ENCODE data around the gene PARD3B. TPM values are rescaled to one million over a fixed set of nuclear protein-coding genes. Genes with fewer than 3 reads are reported as not detected.

PARD3B gene
- total and polyA plus RNA-seq, 10 of the 15 experiments (the other 5 are each of a cell fraction or from before 2014, with no cell fraction given), result 0.01 to 0.54 (median 0.07) TPM; not detected in 7

GRCh38 chr2:204775766-204776165, 230.5 kb downstream of the PARD3B start:
- Histone ChIP-seq H3K4me3 (no peak overlapping the region), H2AFZ (ENCODE audit: control insufficient read depth, low read depth, low read length) (no peak overlapping the region), H3K9me3 (replicated peaks; ENCODE audit: control insufficient read depth, insufficient read depth, low read length) (no peaks in the 10 kb centered on the region), H3K9ac (ENCODE audit: control insufficient read depth, insufficient read depth, low read length) (no peak overlapping the region), H3K4me1 (ENCODE audit: control insufficient read depth, insufficient read depth, low read length) (no peaks in the 10 kb centered on the region), H3K27ac (ENCODE audit: control insufficient read depth, insufficient read depth) (no peak overlapping the region), H3K79me2 (ENCODE audit: control insufficient read depth, insufficient read depth, low read length) (no peaks in the 10 kb centered on the region), H3K27me3 (replicated peaks in 1 of 2; ENCODE audit: control insufficient read depth in 2 of 2, insufficient read depth in 2 of 2, low read length in 1 of 2) (no peaks in the 10 kb centered on the region), H3K4me2 (ENCODE audit: control insufficient read depth, insufficient read depth) (no peak overlapping the region), H3K36me3 (ENCODE audit: control insufficient read depth in 2 of 2, insufficient read depth in 2 of 2, low read length in 1 of 2) (no peaks in the 10 kb centered on the region), H4K20me1 (ENCODE audit: control insufficient read depth, insufficient read depth) (no peaks in the 10 kb centered on the region)
- intact Hi-C loops (cut with micrococcal nuclease; ENCODE audit: unreplicated experiment), result no loop called here
- no peak for ATAC-seq
- CTCF ChIA-PET, result no interaction called here
- in situ Hi-C loops (cut with MboI), result no loop called here
- POLR2A ChIA-PET, result no interaction called here
- RAD21 ChIA-PET (ENCODE audit: unreplicated experiment), result no interaction called here
- SMC1A ChIA-PET (ENCODE audit: uncharacterized antibody, unreplicated experiment), result no interaction called here
- TF ChIP-seq NFYB (IDR thresholded peaks at IDR 0.05; ENCODE audit: insufficient read depth, low read depth, low read length) (no peak), ZNF207 (IDR thresholded peaks at IDR 0.05; ENCODE audit: borderline replicate concordance) (no peak), SMARCA5 (IDR thresholded peaks at IDR 0.05) (no peak), RAD21 (IDR thresholded peaks at IDR 0.05; ENCODE audit: insufficient read depth, low read depth, low read length) (no peak)
- no peak for FAIRE-seq
- DNase-seq (ENCODE audit: low read depth, low spot score), result no peak
- BruUV-seq (replicated peaks), result no TSS peak

- in situ Hi-C loops (cut with MboI), result no loop called here
- WGBS (ENCODE audit: insufficient coverage, insufficient replicate concordance, low lambda C conversion rate, missing lambda C conversion rate), result 10% methylated on average over 1 of the region's 1 CpG
- RAD21 ChIA-PET (ENCODE audit: unreplicated experiment), result no interaction called here
- Histone ChIP-seq H3K4me3 (no peak overlapping the region), H3K79me2 (ENCODE audit: control insufficient read depth, insufficient read depth, low read length) (no peaks in the 10 kb centered on the region), H3K4me1 (ENCODE audit: control insufficient read depth, insufficient read depth, low read length) (no peaks in the 10 kb centered on the region), H3K27ac (ENCODE audit: control insufficient read depth, insufficient read depth) (no peak overlapping the region), H3K9me3 (replicated peaks; ENCODE audit: control insufficient read depth, insufficient read depth, low read length) (no peaks in the 10 kb centered on the region), H2AFZ (ENCODE audit: control insufficient read depth, low read depth, low read length) (no peak overlapping the region), H4K20me1 (ENCODE audit: control insufficient read depth, insufficient read depth) (no peaks in the 10 kb centered on the region), H3K36me3 (ENCODE audit: control insufficient read depth in 2 of 2, insufficient read depth in 2 of 2, low read length in 1 of 2) (no peaks in the 10 kb centered on the region), H3K9ac (ENCODE audit: control insufficient read depth, insufficient read depth, low read length) (no peak overlapping the region), H3K27me3 (replicated peaks in 1 of 2; ENCODE audit: control insufficient read depth in 2 of 2, insufficient read depth in 2 of 2, low read length in 1 of 2) (no peaks in the 10 kb centered on the region), H3K4me2 (ENCODE audit: control insufficient read depth, insufficient read depth) (no peak overlapping the region)
- POLR2A ChIA-PET, result no interaction called here
- no TSS peak for BruUV-seq (replicated peaks)
- ATAC-seq (no peak), FAIRE-seq (no peak), DNase-seq (ENCODE audit: low read depth, low spot score) (no peak)
- CTCF ChIA-PET, result no interaction called here
- intact Hi-C loops (cut with micrococcal nuclease; ENCODE audit: unreplicated experiment), result no loop called here
- SMC1A ChIA-PET (ENCODE audit: uncharacterized antibody, unreplicated experiment), result no interaction called here
- TF ChIP-seq ETV6 (conservative IDR thresholded peaks at IDR 0.05 in 1 of 2, IDR thresholded peaks at IDR 0.05 in 1 of 2; ENCODE audit: borderline replicate concordance in 1 of 2, low read depth in 1 of 2) (no peak), MTA3 (IDR thresholded peaks at IDR 0.05; ENCODE audit: borderline replicate concordance, low read length) (no peak), IKZF2 (IDR thresholded peaks at IDR 0.05) (no peak), WRNIP1 (IDR thresholded peaks at IDR 0.05; ENCODE audit: borderline replicate concordance, low read depth, low read length) (no peak)
- TF ChIP-seq, protein P1, sequence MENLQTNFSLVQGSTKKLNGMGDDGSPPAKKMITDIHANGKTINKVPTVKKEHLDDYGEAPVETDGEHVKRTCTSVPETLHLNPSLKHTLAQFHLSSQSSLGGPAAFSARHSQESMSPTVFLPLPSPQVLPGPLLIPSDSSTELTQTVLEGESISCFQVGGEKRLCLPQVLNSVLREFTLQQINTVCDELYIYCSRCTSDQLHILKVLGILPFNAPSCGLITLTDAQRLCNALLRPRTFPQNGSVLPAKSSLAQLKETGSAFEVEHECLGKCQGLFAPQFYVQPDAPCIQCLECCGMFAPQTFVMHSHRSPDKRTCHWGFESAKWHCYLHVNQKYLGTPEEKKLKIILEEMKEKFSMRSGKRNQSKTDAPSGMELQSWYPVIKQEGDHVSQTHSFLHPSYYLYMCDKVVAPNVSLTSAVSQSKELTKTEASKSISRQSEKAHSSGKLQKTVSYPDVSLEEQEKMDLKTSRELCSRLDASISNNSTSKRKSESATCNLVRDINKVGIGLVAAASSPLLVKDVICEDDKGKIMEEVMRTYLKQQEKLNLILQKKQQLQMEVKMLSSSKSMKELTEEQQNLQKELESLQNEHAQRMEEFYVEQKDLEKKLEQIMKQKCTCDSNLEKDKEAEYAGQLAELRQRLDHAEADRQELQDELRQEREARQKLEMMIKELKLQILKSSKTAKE (IDR thresholded peaks at IDR 0.05; ENCODE audit: low read depth, poor library complexity, severe bottlenecking), result no peak
Observed at GRCh38 chr2:204776781-204777559, 231.7 kb downstream of the PARD3B start.
